Fibroblast of lung (primary cell): ENCODE results near the gene CHURC1. TPM values are rescaled to one million over a fixed set of nuclear protein-coding genes. Genes with fewer than 3 reads are reported as not detected.

ENCODE experiments used
- DNase-seq, 2 donors: peaks; one replicate each; pipeline versions ENCODE4 v3.0.0 to v3.0.0-alpha.2; 2010; ENCODE audit warnings: low read depth in 2 of 2
- H2AFZ ChIP-seq: 2 replicates; pipeline ENCODE4 v1.5.1; 2012; ENCODE audit warnings: low read length, control low read depth, inconsistent platforms
- H3K27ac ChIP-seq: 2 replicates; pipeline ENCODE4 v1.5.1; 2011; ENCODE audit warnings: low read length, control low read depth; ENCODE audit not compliant: insufficient read depth
- H3K27me3 ChIP-seq: 2 replicates; pipeline ENCODE4 v1.5.1; 2011; ENCODE audit warnings: mild to moderate bottlenecking, low read length; ENCODE audit not compliant: control insufficient read depth, insufficient read depth
- H3K36me3 ChIP-seq: 2 replicates; pipeline ENCODE4 v1.5.1; 2011; ENCODE audit warnings: low read length; ENCODE audit not compliant: control insufficient read depth, insufficient read depth
- H3K4me1 ChIP-seq: 2 replicates; pipeline ENCODE4 v1.5.1; 2011; ENCODE audit warnings: low read length; ENCODE audit not compliant: control insufficient read depth, insufficient read depth; ENCODE audit errors: extremely low read depth
- H3K4me2 ChIP-seq: 2 replicates; pipeline ENCODE4 v1.5.1; 2011; ENCODE audit warnings: low read length, control low read depth; ENCODE audit not compliant: insufficient read depth; ENCODE audit errors: extremely low read depth
- H3K4me3 ChIP-seq, 4 experiments: fragments of 200-600 bp in 1 of 4; sonication (generic) in 1 of 4; replicated peaks in 1 of 4; 2 replicates each; pipeline ENCODE4 v1.5.1; 2011 to 2016; ENCODE audit warnings: low read length in 4 of 4, low read depth in 3 of 4, mild to moderate bottlenecking in 3 of 4, control low read depth in 2 of 4, inconsistent platforms in 1 of 4, mixed read lengths in 1 of 4; ENCODE audit not compliant: insufficient read depth in 1 of 4; ENCODE audit errors: control extremely low read depth in 1 of 4
- H3K79me2 ChIP-seq: 2 replicates; pipeline ENCODE4 v1.5.1; 2012; ENCODE audit warnings: mild to moderate bottlenecking, low read length, inconsistent platforms; ENCODE audit not compliant: control insufficient read depth, insufficient read depth
- H3K9ac ChIP-seq: 2 replicates; pipeline ENCODE4 v1.5.1; 2011; ENCODE audit warnings: mild to moderate bottlenecking, low read length, control low read depth; ENCODE audit not compliant: insufficient read depth
- H3K9me3 ChIP-seq: 2 replicates; pipeline ENCODE4 v1.5.1; 2012; ENCODE audit warnings: low read depth, low read length; ENCODE audit not compliant: control insufficient read depth, insufficient read depth
- H4K20me1 ChIP-seq: 2 replicates; pipeline ENCODE4 v1.5.1; 2011; ENCODE audit warnings: low read length; ENCODE audit not compliant: control insufficient read depth, insufficient read depth; ENCODE audit errors: extremely low read depth
- CTCF ChIP-seq, 2 donors: IDR thresholded peaks in 1 of 2; conservative IDR thresholded peaks in 1 of 2; 1 replicate in 1 of 2; 2 replicates in 1 of 2; pipeline ENCODE4 v1.5.1; 2011 to 2012; ENCODE audit warnings: low read length in 2 of 2, control low read depth in 1 of 2, inconsistent platforms in 1 of 2, low read depth in 1 of 2, mild to moderate bottlenecking in 1 of 2
- EZH2 ChIP-seq: IDR thresholded peaks from 2 replicates; pipeline ENCODE4 v1.5.1; 2012; ENCODE audit warnings: low read length, control low read depth, mild to moderate bottlenecking; ENCODE audit errors: missing control alignments
- polyA plus RNA-seq, 2 donors: library from polyadenylated mRNA; depleted of rRNA in 1 of 2; stranded (reverse) in 1 of 2; unstranded in 1 of 2; fragments of >200 nt; gene quantifications; 2 replicates each; pipeline ENCODE4 v1.2.1, GENCODE V29; 2011 to 2012; ENCODE audit warnings: missing spikeins in 1 of 2
- total RNA-seq: library from RNA; depleted of rRNA; stranded (reverse); fragments of >200 nt; gene quantifications from 2 replicates; pipeline ENCODE4 v1.2.1, GENCODE V29; 2014

Gene CHURC1
- total and polyA plus RNA-seq, 2 donors (not counting 1 experiment from before 2014, with no cell fraction given), result 38.6 to 89.5 TPM

GRCh38 chr14:64867182-64867581 lies 47.1 kb upstream of the CHURC1 start:
- Histone ChIP-seq H2AFZ (no peak overlapping the region), H3K36me3 (no peaks in the 10 kb centered on the region), H3K4me2 (no peak overlapping the region), H4K20me1 (no peaks in the 10 kb centered on the region), H3K4me1 (no peaks in the 10 kb centered on the region), H3K79me2 (no peaks in the 10 kb centered on the region), H3K27me3 (peaks cover 9% of the 10 kb centered on the region), H3K27ac (no peak overlapping the region), H3K9ac (no peak overlapping the region), H3K4me3 (no peak overlapping the region), H3K9me3 (no peaks in the 10 kb centered on the region)
- TF ChIP-seq CTCF (conservative IDR thresholded peaks at IDR 0.05 in 1 of 2, IDR thresholded peaks at IDR 0.05 in 1 of 2; ENCODE audit: low read depth in 1 of 2, low read length in 2 of 2), result no peak
- no peak for TF ChIP-seq EZH2
- no peak for DNase-seq

GRCh38 chr14:64868379-64868778 lies 45.9 kb upstream of the CHURC1 start:
- Histone ChIP-seq H3K4me1 (no peaks in the 10 kb centered on the region), H3K4me3 (no peak overlapping the region), H3K36me3 (no peaks in the 10 kb centered on the region), H2AFZ (no peak overlapping the region), H4K20me1 (no peaks in the 10 kb centered on the region), H3K4me2 (no peak overlapping the region), H3K9ac (no peak overlapping the region), H3K27ac (no peak overlapping the region), H3K27me3 (peaks cover 7% of the 10 kb centered on the region), H3K79me2 (no peaks in the 10 kb centered on the region), H3K9me3 (no peaks in the 10 kb centered on the region)
- no peak for TF ChIP-seq CTCF (conservative IDR thresholded peaks at IDR 0.05 in 1 of 2, IDR thresholded peaks at IDR 0.05 in 1 of 2; ENCODE audit: low read depth in 1 of 2, low read length in 2 of 2)
- TF ChIP-seq EZH2, result no peak
- DNase-seq, result no peak

- no peak overlapping the region for H2AFZ ChIP-seq
- no peak for TF ChIP-seq EZH2
- no peak for TF ChIP-seq CTCF (conservative IDR thresholded peaks at IDR 0.05 in 1 of 2, IDR thresholded peaks at IDR 0.05 in 1 of 2; ENCODE audit: low read depth in 1 of 2, low read length in 2 of 2)
- H3K27me3 ChIP-seq, result peaks cover 2% of the 10 kb centered on the region
- no peak overlapping the region for H3K4me2 ChIP-seq
- DNase-seq, result no peak
- H3K9me3 ChIP-seq, result no peaks in the 10 kb centered on the region
- no peaks in the 10 kb centered on the region for H4K20me1 ChIP-seq
- no peak overlapping the region for H3K27ac ChIP-seq
- H3K9ac ChIP-seq, result no peak overlapping the region
- no peaks in the 10 kb centered on the region for H3K36me3 ChIP-seq
- H3K79me2 ChIP-seq, result no peaks in the 10 kb centered on the region
- no peak overlapping the region for H3K4me3 ChIP-seq
- no peaks in the 10 kb centered on the region for H3K4me1 ChIP-seq
Measured at GRCh38 chr14:64868841-64869240, 45.4 kb upstream of the CHURC1 start.
